Thoracic aorta (tissue), 2 donors: Measurements from ENCODE around the gene TNNI2. TPM values are rescaled to one million over a fixed set of nuclear protein-coding genes. Genes with fewer than 3 reads are reported as not detected.

ENCODE experiments used
- ATAC-seq: fragments of 150-250 bp; one replicate; pipeline ENCODE4 v1.8.0; 2017; ENCODE audit warnings: low read depth; ENCODE audit not compliant: insufficient number of reproducible peaks, low FRiP score
- DNase-seq: peaks from one replicate; pipeline ENCODE4 v3.0.0-alpha.2; 2020; ENCODE audit warnings: low spot score
- H3K27ac ChIP-seq, 2 donors: fragments of 200-600 bp; sonication (generic); 1 replicate in 1 of 2; 2 replicates in 1 of 2; pipeline ENCODE4 v1.5.1; 2016; ENCODE audit warnings: mild to moderate bottlenecking in 2 of 2, moderate library complexity in 2 of 2
- H3K27me3 ChIP-seq: fragments of 200-600 bp; sonication (generic); replicated peaks from 2 replicates; pipeline ENCODE4 v1.6.0; 2016; ENCODE audit warnings: mild to moderate bottlenecking; ENCODE audit not compliant: insufficient read depth
- H3K36me3 ChIP-seq: fragments of 200-600 bp; sonication (generic); one replicate; pipeline ENCODE4 v1.5.1; 2016
- H3K4me1 ChIP-seq, 2 donors: fragments of 200-600 bp; sonication (generic); 1 replicate in 1 of 2; 2 replicates in 1 of 2; pipeline versions ENCODE4 v1.5.1 to v1.6.0; 2016; ENCODE audit warnings: low read depth in 2 of 2, mild to moderate bottlenecking in 1 of 2; ENCODE audit not compliant: control insufficient read depth in 1 of 2
- H3K4me3 ChIP-seq: fragments of 200-600 bp; sonication (generic); 2 replicates; pipeline ENCODE4 v1.5.1; 2016; ENCODE audit warnings: mild to moderate bottlenecking
- H3K9me3 ChIP-seq: fragments of 200-600 bp; sonication (generic); 2 replicates; pipeline ENCODE4 v1.5.1; 2016
- CTCF ChIP-seq: fragments of 200-600 bp; sonication (generic); IDR thresholded peaks from one replicate; pipeline ENCODE4 v1.5.1; 2019; ENCODE audit warnings: antibody characterized with exemption
- total RNA-seq, 2 donors: library from RNA; depleted of rRNA; stranded (reverse); fragments of >200 nt; gene quantifications; one replicate each; pipeline versions ENCODE4 v1.1.0 to v1.2.3, GENCODE V29; 2016

Gene TNNI2
- total RNA-seq, 2 donors from 2014 or later, result not detected

GRCh38 chr11:1860108-1860507, 21.3 kb downstream of the TNNI2 start:
- H3K27me3 ChIP-seq, result no peaks in the 10 kb centered on the region

GRCh38 chr11:1861435-1862411, 22.9 kb downstream of the TNNI2 start:
- Histone ChIP-seq H3K27ac (no peak overlapping the region), H3K4me1 (peaks cover 23 to 37% of the 10 kb centered on the region in 2 donors), H3K36me3 (no peaks in the 10 kb centered on the region), H3K9me3 (no peaks in the 10 kb centered on the region), H3K27me3 (no peaks in the 10 kb centered on the region), H3K4me3 (no peak overlapping the region)
- no peak for TF ChIP-seq CTCF
- no peak for ATAC-seq
- DNase-seq, result no peak

More at GRCh38 chr11:1860108-1860507, 21.3 kb downstream of the TNNI2 start:
- DNase-seq (no peak), ATAC-seq (no peak)
- peaks cover 18 to 23% of the 10 kb centered on the region in 2 donors for H3K4me1 ChIP-seq
- H3K36me3 ChIP-seq, result no peaks in the 10 kb centered on the region
- no peaks in the 10 kb centered on the region for H3K9me3 ChIP-seq
- H3K27ac ChIP-seq, result no peak overlapping the region
- H3K4me3 ChIP-seq, result no peak overlapping the region
- TF ChIP-seq CTCF, result no peak

GRCh38 chr11:1862588-1863351, 24.0 kb downstream of the TNNI2 start:
- DNase-seq, result no peak
- TF ChIP-seq CTCF, result no peak
- Histone ChIP-seq H3K27me3 (no peaks in the 10 kb centered on the region), H3K36me3 (no peaks in the 10 kb centered on the region), H3K4me3 (no peak overlapping the region), H3K4me1 (peaks cover 23 to 38% of the 10 kb centered on the region in 2 donors), H3K9me3 (no peaks in the 10 kb centered on the region), H3K27ac (peak overlapping the region; percentile 50 to 90)
- ATAC-seq, result peak; percentile 11

- H3K9me3 ChIP-seq, result no peaks in the 10 kb centered on the region
- DNase-seq, result peak; percentile 74
- peaks cover 31 to 47% of the 10 kb centered on the region in 2 donors for H3K4me1 ChIP-seq
- ATAC-seq, result peak; percentile 78
- H3K4me3 ChIP-seq, result peak overlapping the region; percentile 52
- H3K36me3 ChIP-seq, result no peaks in the 10 kb centered on the region
- no peak for TF ChIP-seq CTCF
- peak overlapping the region; percentile 84 to 90 for H3K27ac ChIP-seq
- no peaks in the 10 kb centered on the region for H3K27me3 ChIP-seq
Observed at GRCh38 chr11:1863352-1864216, 24.8 kb downstream of the TNNI2 start.
